ENCODE measurements around the gene PTPRN2. TPM values are rescaled to one million over a fixed set of nuclear protein-coding genes. Genes with fewer than 3 reads are reported as not detected.
"Not testable (repeated sequence)": the region's sequence is repeated elsewhere in the genome, so short reads cannot be mapped to it uniquely, and the experiment has no call there.

PTPRN2 gene
- total RNA-seq, 2 donors from 2014 or later, result 26.1 to 55.5 TPM

DNA sequence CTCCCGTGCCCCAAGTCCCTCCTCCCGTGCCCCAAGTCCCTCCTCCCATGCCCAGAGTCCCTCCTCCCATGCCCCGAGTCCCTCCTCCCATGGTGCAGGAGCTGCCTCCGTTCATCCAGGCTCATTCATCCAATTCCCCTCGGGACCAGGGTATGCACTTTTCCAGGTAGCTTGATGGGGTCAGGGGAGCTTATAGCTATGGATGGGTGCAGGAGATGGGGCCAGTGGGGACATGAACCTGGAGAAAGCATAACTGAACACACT is 201.3 kb downstream of the PTPRN2 start:
- H3K4me1 ChIP-seq (replicated peaks), result no peaks in the 10 kb centered on the region
- H3K36me3 ChIP-seq, result no peaks in the 10 kb centered on the region
- intact Hi-C loops (cut with DNase I), result no loop called here
- TF ChIP-seq POLR2AphosphoS5 (IDR thresholded peaks at IDR 0.05) (no peak), POLR2A (IDR thresholded peaks at IDR 0.05) (no peak)
- TF ChIP-seq, protein P1, sequence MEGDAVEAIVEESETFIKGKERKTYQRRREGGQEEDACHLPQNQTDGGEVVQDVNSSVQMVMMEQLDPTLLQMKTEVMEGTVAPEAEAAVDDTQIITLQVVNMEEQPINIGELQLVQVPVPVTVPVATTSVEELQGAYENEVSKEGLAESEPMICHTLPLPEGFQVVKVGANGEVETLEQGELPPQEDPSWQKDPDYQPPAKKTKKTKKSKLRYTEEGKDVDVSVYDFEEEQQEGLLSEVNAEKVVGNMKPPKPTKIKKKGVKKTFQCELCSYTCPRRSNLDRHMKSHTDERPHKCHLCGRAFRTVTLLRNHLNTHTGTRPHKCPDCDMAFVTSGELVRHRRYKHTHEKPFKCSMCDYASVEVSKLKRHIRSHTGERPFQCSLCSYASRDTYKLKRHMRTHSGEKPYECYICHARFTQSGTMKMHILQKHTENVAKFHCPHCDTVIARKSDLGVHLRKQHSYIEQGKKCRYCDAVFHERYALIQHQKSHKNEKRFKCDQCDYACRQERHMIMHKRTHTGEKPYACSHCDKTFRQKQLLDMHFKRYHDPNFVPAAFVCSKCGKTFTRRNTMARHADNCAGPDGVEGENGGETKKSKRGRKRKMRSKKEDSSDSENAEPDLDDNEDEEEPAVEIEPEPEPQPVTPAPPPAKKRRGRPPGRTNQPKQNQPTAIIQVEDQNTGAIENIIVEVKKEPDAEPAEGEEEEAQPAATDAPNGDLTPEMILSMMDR (IDR thresholded peaks at IDR 0.05), result no peak
- H3K9me3 ChIP-seq, result no peaks in the 10 kb centered on the region
- no peaks in the 10 kb centered on the region for H3K27me3 ChIP-seq (replicated peaks; ENCODE audit: insufficient read depth)
- WGBS, result 84% methylated on average over 5 of the region's 5 CpGs
- no peak for DNase-seq (ENCODE audit: low spot score)
- no peak overlapping the region for H3K27ac ChIP-seq
- no peak overlapping the region for H3K4me3 ChIP-seq

DNA sequence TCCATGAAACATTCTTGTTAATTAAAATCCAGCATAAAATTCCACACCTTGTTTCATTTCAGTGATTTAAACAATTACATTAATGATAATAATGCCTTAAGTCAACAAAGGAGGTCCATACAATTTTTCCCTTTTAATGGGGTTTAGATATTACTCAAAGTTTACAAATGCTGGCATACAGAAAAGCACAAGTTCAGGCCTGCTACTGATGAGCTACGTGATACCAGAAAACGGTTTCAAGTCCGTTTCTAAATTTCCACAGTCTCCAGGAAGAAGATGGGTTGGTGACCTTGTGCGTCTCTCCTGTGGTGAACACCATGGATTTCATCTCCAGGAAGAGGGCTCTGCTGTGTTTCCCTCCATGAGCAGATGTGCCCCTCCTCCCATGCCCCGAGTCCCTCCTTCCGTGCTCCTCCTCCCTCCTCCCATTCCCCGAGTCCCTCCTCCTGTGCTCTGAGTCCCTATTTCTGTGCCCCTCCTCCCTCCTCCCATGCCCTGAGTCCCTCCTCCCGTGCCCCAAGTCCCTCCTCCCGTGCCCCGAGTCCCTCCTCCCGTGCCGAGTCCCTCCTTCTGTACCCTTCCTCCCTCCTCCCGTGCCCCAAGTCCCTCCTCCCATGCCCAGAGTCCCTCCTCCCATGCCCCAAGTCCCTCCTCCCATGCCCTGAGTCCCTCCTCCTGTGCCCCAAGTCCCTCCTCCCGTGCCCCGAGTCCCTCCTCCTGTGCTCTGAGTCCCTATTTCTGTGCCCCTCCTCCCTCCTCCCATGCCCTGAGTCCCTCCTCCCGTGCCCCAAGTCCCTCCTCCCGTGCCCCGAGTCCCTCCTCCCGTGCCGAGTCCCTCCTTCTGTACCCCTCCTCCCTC is 201.9 kb downstream of the PTPRN2 start:
- intact Hi-C loops (cut with DNase I); H3K36me3 ChIP-seq; H3K27ac ChIP-seq; H3K4me3 ChIP-seq; H3K27me3 ChIP-seq (replicated peaks; ENCODE audit: insufficient read depth); H3K9me3 ChIP-seq; H3K4me1 ChIP-seq (replicated peaks); DNase-seq (ENCODE audit: low spot score): not testable (repeated sequence)
- 73% methylated on average over 20 of the region's 20 CpGs for WGBS

DNA sequence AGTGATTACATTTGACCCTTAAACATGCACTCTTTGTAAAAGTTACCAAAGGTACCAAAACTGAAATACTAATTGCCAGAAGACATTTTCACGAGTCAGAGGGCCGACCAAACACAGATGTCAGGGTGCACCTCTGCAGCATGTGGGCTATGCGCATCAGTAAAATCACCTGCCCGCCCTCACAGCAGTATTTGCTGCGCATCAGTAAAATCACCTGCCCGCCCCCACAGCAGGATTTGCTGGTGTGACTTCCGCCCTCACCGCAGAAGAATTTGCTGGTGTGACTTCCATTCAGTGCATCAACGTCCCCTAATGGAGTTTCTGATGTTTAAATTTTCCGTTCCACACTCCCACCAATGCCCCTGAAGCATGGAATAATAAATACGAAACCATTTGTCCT is 202.9 kb downstream of the PTPRN2 start:
- Histone ChIP-seq H3K4me3 (no peak overlapping the region), H3K9me3 (no peaks in the 10 kb centered on the region), H3K27me3 (replicated peaks; ENCODE audit: insufficient read depth) (no peaks in the 10 kb centered on the region), H3K4me1 (replicated peaks) (no peaks in the 10 kb centered on the region), H3K36me3 (no peaks in the 10 kb centered on the region), H3K27ac (no peak overlapping the region)
- 32% methylated on average over 11 of the region's 11 CpGs for WGBS
- no peak for TF ChIP-seq POLR2AphosphoS5 (IDR thresholded peaks at IDR 0.05)
- intact Hi-C loops (cut with DNase I), result no loop called here
- no peak for DNase-seq (ENCODE audit: low spot score)

DNA sequence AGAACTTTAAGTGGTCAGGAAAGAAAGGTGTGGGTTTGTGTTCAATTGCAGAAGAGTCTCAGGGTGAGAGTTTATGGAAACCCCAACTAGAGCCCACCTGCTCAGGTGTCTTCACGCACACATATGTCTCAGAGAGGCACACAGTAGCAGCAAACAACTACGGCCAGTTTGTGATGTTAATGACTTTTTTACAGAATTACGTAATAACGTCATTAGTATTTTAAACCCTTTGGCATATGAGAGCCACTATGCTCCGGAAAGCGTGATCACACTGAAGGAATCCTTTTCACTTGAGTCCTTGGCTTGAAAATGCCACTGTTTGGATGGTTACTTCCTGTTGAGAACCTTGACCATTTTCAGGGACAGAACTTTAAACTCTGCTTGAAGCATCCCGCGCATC is 204.0 kb downstream of the PTPRN2 start:
- WGBS, result 81% methylated on average over 8 of the region's 8 CpGs
- Histone ChIP-seq H3K36me3 (no peaks in the 10 kb centered on the region), H3K9me3 (no peaks in the 10 kb centered on the region), H3K27ac (no peak overlapping the region), H3K4me1 (replicated peaks) (no peaks in the 10 kb centered on the region), H3K4me3 (no peak overlapping the region), H3K27me3 (replicated peaks; ENCODE audit: insufficient read depth) (no peaks in the 10 kb centered on the region)
- intact Hi-C loops (cut with DNase I), result no loop called here
- no peak for DNase-seq (ENCODE audit: low spot score)
- TF ChIP-seq POLR2AphosphoS5 (IDR thresholded peaks at IDR 0.05) (no peak), POLR2A (IDR thresholded peaks at IDR 0.05) (no peak)
- TF ChIP-seq, protein P1 (IDR thresholded peaks at IDR 0.05), result no peak

DNA sequence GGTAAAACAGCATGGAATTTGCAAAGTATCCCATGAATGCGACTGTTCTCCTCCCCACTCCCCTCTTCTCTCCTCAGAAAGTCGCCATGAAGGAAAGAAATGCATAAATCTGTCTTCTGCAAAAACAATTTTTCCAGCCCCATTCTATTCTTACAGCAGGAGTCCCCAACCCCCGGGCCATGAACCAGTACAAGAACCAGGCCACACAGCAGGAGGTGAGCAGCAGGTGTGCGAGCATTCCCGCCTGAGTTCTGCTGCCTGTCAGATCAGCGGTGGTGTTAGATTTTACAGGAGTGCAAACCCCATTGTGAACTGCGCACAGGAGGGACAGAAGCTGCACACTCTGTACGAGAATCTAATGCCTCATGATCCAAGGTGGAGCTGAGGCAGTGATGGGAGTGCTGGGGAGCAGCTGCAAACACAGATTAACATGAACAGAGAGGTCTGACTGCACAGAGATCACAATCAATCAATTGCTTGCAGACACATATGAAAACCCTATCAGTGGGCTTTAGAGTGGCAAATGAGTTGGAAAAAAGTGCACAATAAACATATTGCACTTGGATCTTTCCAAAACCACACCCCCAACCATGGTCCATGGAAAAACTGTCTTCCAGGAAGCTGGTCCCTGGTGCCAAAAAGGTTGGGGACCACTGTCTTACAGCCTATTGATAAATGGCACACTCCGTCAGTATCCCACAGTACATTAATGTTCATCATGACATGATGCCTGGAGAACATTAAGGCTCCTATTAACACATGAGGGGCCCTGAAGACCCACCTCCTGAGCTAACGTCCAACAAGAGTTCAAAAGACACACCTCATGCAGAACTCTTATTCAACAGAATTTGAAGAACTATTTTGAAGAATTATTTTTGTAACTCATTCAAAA is 205.0 kb downstream of the PTPRN2 start:
- Histone ChIP-seq H3K27ac (no peak overlapping the region), H3K27me3 (replicated peaks; ENCODE audit: insufficient read depth) (no peaks in the 10 kb centered on the region), H3K4me1 (replicated peaks) (no peaks in the 10 kb centered on the region), H3K9me3 (no peaks in the 10 kb centered on the region), H3K36me3 (no peaks in the 10 kb centered on the region), H3K4me3 (no peak overlapping the region)
- intact Hi-C loops (cut with DNase I), result no loop called here
- no peak for DNase-seq (ENCODE audit: low spot score)
- 56% methylated on average over 10 of the region's 10 CpGs for WGBS
- TF ChIP-seq, protein P1 (IDR thresholded peaks at IDR 0.05), result no peak
- TF ChIP-seq POLR2A (IDR thresholded peaks at IDR 0.05) (no peak), POLR2AphosphoS5 (IDR thresholded peaks at IDR 0.05) (no peak)
